Measurements from ENCODE around the gene POLR2H.
A peak's percentile ranks its signal among the peaks of the same experiment; 100 is the strongest.

Gene POLR2H

DNA sequence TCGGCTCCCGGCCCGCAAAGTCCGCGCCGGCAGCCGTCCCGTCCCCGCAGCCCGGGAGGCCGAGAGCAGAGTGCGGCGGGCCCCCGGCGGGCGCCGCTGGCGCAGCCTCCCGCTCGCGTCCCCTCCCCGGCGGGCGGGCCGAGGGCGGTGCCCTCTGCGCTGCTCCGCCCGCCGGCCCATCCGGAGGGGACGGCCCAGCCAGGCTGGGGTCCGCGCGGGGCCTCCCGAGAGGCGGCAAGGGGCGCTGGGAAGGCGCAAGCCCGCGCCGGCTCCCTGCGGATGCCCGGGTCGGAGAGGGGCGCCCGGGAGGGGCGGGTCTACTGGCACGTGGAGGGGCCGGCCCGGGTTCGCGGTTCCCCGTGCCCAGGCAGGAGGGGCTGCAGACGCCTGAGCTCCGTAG, at the start of gene POLR2H, which contains the start of gene CLCN2:
TSS of gene POLR2H (plus strand) at position 179 of the 400 bp plus-strand sequence. CDS start 1,783 bp downstream, outside the sequence.
TSS of gene CLCN2 (minus strand) at position 74 of the 400 bp plus-strand sequence. CDS start 126 bp downstream, outside the sequence.
- DNase-seq (ENCODE audit: low read depth in 1 of 2, low spot score in 1 of 2): no peak

DNA sequence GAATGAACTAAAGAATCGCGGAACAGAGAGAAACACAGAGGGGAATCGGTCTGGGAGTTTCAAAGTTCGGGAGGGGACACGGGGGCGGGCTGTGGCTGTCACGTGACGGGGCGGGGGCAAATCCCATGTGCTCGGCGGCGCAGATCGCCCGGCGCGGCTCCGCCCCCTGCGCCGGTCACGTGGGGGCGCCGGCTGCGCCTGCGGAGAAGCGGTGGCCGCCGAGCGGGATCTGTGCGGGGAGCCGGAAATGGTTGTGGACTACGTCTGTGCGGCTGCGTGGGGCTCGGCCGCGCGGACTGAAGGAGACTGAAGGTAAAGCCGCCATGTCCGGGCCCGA, 47.2 kb upstream of the POLR2H start, which contains the start of gene EIF4G1:
TSS of gene EIF4G1 (plus strand) at position 244 of the 337 bp plus-strand sequence. CDS start 1,191 bp downstream, outside the sequence.
- peak; percentile 82 to 87 for DNase-seq (ENCODE audit: low read depth in 1 of 2, low spot score in 1 of 2)

DNA sequence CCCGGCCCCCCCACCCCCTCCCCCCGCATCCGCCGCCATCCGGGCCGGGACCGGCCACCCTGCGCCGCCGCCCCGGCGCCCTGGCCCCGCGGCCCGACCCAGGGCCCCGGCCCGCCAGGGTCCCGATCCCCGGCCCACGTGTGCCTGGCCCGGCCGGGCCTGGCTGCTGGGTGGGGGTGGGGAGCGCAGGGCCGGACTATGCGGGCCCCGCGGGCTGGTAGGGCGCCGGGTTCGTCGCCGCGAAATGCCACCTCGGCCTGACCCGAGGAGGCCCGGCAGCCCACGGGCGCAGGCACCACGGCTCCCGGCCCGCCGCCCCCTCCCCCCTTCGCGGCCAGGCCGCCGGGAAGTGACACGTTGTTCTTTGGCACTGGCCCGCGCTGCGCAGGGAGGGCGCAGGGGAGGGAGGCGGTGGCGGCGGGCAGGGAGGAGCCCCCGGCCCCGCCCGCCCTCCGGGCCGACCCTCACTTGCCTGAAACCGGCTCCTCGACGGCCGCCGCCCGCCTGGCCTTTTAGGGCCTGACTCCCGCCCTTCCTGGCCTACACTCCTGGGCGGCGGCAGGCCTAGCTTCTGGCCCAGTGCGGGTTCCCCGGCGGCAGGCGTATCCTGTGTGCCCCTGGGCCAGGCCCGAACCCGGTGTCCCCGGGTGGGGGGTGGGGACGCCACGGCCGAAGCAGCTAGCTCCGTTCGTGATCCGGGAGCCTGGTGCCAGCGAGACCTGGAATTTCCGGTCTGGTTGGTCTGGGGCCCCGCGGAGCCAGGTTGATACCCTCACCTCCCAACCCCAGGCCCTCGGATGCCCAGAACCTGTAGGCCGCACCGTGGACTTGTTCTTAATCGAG, 46.6 kb upstream of the POLR2H start:
- DNase-seq (ENCODE audit: low read depth in 1 of 2, low spot score in 1 of 2): peak in 1 of 2 donors; percentile 36

DNA sequence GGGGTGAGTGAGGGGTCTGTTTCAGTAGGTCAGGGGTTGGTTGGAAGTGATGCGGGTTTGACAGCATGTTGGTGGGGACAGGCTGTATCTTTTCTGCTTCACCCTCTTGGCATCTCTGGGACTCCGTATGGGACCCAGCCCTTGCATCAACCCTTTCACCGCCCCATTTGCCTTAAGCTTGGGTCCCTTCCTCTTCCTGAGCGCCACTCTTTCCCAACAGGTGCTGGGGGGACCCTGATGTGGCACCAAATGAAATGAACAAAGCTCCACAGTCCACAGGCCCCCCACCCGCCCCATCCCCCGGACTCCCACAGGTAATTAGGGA, 46.0 kb upstream of the POLR2H start:
- DNase-seq (ENCODE audit: low read depth in 1 of 2, low spot score in 1 of 2): no peak

DNA sequence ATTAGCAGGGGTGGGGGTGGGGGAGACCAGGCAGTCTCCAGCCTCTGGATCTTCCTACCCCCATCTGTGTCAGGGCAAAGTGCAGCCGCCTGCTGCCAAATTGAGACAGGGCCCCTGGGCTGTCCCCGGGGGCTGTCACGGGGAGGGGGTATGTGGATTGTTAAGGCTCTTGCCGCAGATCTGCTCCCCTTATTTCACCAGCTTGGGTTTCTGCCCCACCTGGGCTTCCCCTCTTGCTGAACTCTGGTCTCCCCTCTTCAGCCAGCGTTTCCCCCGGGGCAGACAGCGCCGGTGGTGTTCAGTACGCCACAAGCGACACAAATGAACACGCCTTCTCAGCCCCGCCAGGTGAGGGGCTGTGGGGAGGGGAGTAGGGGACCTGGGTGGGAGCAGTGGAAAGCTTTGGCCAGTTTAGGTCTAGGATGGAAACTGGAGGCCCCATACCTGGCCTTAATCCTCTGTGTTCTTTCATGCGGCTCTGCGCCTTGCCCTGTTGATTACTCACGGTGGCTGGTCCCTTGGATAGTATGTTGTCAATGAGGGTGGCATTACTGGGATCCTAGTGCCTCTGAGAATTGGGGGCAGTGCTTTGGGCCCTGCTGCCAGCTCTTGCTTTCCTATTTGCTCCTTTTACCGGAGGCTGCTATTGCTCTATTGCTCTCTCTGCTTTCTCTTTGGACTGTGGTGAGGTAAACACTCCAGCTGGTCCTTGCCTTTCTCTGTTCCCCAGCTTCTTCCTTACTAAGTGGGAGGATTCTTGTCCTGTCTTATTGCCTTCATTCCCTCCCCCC, 45.4 kb upstream of the POLR2H start:
- DNase-seq (ENCODE audit: low read depth in 1 of 2, low spot score in 1 of 2): no peak

DNA sequence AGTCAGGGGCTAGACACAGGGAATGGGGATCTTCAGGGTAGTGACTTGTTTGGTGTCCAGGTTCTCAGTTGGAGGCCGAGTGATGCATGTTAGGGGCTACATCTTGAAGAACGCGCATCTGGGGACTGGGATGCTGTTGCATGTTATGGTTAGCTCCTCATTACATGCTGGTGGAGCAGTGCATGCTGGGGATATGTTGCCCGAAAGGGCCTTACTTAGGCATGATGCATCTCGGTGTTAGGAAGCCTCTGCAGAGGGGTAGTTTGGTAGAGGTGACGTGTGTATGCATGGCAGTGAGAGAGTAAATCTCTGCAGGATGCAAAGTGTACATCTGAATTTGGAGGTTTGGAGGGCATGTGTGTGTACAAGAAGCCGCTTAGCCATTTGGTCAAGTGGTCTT, 44.7 kb upstream of the POLR2H start:
- DNase-seq (ENCODE audit: low read depth in 1 of 2, low spot score in 1 of 2): no peak

DNA sequence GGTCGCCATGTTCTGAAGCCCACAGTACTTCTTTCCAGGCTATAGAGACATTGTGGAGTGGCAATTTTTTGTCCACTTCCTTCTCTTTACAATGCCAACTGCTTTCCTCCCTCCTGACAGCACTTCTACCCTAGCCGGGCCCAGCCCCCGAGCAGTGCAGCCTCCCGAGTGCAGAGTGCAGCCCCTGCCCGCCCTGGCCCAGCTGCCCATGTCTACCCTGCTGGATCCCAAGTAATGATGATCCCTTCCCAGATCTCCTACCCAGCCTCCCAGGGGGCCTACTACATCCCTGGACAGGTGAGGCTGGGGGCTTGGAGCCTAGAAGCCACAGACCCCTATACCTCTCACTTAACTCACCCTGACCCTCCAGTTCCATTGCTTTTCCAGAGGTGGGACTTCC, 44.3 kb upstream of the POLR2H start:
- no peak for DNase-seq (ENCODE audit: low read depth in 1 of 2, low spot score in 1 of 2)

DNA sequence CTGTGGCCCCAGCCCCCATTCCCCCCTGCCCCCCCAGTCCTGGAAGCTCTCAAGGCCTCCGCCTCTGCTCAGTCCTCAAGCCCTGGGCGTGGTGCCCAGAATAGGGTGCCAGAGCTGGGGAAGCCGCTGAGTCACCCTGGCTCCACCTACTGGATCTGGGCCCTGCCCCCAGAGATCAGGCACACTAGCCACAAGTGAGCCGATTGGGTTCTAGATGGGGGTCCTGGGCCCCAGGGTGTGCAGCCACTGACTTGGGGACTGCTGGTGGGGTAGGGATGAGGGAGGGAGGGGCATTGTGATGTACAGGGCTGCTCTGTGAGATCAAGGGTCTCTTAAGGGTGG, 41.4 kb upstream of the POLR2H start:
- no peak for DNase-seq (ENCODE audit: low read depth in 1 of 2, low spot score in 1 of 2)

DNA sequence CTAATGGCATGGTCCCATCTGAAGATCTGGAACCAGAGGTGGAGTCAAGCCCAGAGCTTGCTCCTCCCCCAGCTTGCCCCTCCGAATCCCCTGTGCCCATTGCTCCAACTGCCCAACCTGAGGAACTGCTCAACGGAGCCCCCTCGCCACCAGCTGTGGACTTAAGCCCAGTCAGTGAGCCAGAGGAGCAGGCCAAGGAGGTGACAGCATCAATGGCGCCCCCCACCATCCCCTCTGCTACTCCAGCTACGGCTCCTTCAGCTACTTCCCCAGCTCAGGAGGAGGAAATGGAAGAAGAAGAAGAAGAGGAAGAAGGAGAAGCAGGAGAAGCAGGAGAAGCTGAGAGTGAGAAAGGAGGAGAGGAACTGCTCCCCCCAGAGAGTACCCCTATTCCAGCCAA, 39.8 kb upstream of the POLR2H start:
- DNase-seq (ENCODE audit: low read depth in 1 of 2, low spot score in 1 of 2): no peak

DNA sequence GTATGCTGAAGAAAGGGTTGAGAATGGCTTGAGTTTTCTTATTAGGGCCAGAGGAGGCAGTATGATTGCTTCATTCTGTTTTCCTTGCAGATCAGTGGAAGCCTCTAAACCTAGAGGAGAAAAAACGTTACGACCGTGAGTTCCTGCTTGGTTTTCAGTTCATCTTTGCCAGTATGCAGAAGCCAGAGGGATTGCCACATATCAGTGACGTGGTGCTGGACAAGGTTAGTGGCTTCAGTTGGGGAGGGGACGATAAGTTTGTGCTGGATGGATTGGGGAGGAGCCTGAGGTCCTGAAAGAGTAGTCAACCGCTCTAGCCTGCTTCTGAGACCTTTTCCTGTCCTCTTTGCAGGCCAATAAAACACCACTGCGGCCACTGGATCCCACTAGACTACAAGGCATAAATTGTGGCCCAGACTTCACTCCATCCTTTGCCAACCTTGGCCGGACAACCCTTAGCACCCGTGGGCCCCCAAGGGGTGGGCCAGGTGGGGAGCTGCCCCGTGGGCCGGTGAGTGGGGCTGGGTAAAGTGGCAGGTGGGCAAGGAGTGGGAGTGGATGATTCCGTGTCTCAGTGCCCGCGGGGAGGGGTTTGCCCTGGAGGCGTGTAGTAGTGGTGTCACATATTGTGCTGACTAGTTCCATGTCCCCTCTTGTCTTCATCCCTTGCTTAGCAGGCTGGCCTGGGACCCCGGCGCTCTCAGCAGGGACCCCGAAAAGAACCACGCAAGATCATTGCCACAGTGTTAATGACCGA, 38.6 kb upstream of the POLR2H start:
- DNase-seq (ENCODE audit: low read depth in 1 of 2, low spot score in 1 of 2): no peak

DNA sequence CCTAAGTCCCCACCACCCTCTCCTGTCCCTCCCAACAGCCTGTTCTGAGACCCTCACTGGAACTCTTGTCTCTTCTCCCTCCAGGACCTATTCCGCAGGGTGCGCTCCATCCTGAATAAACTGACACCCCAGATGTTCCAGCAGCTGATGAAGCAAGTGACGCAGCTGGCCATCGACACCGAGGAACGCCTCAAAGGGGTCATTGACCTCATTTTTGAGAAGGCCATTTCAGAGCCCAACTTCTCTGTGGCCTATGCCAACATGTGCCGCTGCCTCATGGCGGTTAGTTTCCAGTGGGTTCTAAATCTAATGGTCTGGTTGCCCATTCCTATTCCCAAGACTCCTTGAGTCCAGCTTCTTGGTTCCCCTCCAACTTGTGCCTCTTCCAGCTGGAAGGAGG, 37.8 kb upstream of the POLR2H start:
- DNase-seq (ENCODE audit: low read depth in 1 of 2, low spot score in 1 of 2): no peak

DNA sequence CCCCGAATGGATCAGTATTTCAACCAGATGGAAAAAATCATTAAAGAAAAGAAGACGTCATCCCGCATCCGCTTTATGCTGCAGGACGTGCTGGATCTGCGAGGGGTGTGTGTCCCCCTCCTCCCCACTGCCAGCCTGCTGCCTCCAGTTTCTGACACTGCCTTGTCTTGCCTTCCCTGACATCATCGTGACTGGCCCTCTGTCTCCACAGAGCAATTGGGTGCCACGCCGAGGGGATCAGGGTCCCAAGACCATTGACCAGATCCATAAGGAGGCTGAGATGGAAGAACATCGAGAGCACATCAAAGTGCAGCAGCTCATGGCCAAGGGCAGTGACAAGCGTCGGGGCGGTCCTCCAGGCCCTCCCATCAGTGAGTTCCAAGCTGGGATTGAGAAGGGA, 36.2 kb upstream of the POLR2H start:
- DNase-seq (ENCODE audit: low read depth in 1 of 2, low spot score in 1 of 2): no peak

DNA sequence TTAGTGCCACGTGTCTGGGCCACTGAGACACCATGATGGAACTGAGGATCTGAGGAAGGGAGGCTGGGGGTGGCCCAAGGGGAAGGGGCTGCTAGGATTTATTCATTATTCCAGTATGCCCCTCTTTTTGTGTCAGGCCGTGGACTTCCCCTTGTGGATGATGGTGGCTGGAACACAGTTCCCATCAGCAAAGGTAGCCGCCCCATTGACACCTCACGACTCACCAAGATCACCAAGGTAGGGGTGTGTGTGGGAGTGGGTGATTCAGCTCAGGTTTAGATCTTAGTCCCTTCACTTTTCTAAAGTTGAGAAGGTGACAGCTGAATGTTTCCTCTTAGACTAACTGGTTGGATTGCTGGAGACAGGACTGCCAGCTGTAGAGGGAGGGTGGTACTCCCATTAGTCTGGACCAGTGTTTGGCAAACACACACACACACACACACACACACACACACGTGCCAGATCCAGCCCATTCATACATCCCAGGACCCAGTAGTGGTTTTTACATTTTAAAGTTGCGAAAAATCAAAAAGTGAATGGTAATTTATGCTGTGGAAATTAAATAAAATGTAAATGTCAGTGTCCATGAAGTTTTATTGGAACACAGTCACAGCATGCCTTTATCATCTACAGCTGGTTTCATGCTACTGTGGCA, 35.7 kb upstream of the POLR2H start:
- peak in 1 of 2 donors; percentile 42 for DNase-seq (ENCODE audit: low read depth in 1 of 2, low spot score in 1 of 2)

DNA sequence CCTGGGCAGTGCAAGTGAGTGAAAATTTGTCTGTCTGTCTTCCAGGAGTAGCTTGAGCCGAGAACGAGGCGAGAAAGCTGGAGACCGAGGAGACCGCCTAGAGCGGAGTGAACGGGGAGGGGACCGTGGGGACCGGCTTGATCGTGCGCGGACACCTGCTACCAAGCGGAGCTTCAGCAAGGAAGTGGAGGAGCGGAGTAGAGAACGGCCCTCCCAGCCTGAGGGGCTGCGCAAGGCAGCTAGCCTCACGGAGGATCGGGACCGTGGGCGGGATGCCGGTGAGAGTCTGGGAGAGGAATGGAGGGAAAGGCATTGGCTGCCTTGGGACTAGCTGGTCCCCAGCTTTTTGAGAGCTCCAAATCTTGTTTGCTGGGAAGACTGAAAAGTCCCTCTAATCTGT, 34.3 kb upstream of the POLR2H start:
- DNase-seq (ENCODE audit: low read depth in 1 of 2, low spot score in 1 of 2): no peak

DNA sequence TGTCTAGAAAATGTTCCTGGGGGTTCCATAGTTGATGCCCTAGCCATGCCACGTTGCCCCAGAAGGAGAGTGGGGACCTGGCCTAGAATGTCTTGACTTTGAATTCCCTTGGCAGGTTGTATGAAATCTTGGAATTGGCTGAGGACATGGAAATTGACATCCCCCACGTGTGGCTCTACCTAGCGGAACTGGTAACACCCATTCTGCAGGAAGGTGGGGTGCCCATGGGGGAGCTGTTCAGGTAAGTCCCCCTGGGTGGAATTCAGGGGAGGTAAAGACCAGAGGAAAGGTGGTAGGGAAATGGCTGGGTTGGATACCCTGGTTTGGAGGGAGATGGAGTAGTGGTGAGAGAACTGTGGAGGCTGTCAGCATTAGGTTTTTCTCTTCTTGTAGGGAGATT, 33.0 kb upstream of the POLR2H start:
- no peak for DNase-seq (ENCODE audit: low read depth in 1 of 2, low spot score in 1 of 2)

DNA sequence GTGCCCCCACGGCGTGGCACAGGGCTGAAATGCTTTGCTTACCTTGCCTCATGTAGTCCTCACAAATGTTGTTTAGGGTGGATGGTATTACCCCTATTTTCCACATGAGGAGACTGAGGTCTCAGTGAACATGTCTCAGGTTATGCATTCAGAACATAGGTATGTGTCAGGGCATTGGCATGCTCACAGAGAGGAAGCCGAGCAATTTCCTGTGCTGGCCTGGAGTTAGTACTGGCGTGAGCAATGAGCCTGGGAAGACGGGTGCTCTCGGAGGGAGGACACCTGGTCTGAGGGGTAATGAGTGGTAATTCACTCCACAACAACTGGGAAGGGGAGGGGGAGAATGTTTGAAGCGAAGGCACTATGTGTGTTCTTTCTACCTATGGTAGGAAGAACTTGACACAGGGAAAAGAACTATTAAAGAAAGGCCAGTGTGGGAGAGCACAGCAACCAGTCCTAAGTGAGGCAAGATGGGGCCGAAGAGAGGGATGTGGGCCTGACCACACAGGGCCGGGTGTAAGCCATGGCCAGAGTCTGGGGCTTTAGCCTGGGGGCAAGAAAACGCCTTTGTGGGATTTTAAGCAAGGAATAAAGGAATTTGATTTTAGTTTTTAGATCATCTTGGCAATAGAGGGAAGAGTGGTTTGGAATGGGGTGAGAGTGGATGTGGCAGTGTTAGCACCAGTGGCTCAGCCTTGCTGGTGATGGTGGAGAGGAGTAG, 29.0 kb upstream of the POLR2H start:
- no peak for DNase-seq (ENCODE audit: low read depth in 1 of 2, low spot score in 1 of 2)

DNA sequence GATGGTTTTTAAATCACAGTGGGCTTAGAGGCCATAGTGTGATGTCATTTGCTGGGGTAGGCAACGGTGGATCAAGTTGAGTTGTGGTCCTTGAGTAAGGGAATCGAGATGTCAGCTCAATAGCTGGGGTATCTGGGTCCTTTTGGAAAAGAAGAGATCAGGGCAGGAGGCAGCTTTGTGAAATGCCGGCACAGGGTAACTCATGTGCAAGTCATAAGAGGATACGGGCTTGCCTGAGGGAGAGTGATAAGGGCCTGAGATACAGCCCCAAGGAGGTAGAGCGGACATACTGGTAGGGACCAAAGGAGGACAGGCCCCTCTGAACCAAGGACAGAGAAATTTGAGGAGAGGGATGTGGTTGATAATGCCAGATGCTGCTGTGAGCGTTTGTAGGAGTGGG, 28.3 kb upstream of the POLR2H start:
- no peak for DNase-seq (ENCODE audit: low read depth in 1 of 2, low spot score in 1 of 2)

DNA sequence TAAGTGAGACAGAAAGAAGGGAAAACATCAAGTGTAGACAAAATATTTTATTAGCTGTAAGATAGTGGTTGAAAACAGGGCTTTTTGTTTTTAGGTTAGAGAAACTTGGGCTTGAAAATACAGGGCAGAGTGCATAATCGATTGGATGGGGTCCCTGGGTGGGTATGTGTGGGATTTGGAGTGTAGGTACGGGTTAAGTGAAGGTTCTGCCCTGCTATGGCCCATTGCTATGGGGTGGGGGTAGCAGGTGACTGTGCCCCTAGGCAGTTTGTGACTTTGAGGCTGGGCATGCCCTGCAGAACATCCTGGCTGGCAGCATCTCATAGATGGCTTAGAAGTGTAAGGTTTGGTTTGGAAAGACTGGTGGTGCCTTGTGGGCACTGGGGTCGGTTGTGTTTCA, 27.8 kb upstream of the POLR2H start:
- DNase-seq (ENCODE audit: low read depth in 1 of 2, low spot score in 1 of 2): no peak

DNA sequence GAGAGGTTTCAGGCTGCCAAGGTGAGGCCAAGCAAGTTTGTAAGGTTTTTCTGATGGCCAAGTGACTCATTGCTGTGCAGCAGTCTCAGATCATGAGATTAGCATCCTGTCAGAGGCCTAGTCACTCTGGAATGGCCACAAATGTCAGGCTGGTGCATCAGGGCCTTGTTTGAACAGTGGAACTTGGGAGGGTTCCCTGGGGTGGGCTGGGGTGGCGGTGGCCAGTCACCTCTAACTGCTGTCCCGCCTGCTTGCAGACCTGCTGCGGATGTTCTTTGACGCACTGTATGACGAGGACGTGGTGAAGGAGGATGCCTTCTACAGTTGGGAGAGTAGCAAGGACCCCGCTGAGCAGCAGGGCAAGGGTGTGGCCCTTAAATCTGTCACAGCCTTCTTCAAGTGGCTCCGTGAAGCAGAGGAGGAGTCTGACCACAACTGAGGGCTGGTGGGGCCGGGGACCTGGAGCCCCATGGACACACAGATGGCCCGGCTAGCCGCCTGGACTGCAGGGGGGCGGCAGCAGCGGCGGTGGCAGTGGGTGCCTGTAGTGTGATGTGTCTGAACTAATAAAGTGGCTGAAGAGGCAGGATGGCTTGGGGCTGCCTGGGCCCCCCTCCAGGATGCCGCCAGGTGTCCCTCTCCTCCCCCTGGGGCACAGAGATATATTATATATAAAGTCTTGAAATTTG, 26.9 kb upstream of the POLR2H start:
- DNase-seq (ENCODE audit: low read depth in 1 of 2, low spot score in 1 of 2): peak in 1 of 2 donors; percentile 31

DNA sequence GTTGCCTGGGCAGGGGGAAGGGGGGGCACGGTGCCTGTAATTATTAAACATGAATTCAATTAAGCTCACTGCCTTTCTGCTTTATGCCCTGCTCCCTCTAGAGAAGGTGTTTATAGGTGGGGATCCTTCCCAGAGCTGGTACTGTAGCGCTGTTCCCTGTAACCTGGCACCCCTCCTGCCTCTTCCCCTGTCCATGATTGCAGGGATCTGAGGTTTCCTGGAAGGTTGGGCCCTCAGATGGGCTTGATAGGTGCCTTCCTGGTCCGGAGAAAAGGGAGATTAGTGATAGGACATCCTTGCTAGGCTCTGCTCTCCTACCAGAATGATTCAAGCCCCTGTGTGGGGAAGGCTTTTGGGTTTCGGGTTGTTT, 26.2 kb upstream of the POLR2H start:
- no peak for DNase-seq (ENCODE audit: low read depth in 1 of 2, low spot score in 1 of 2)
